Muscle of leg (tissue), 11 donors: ENCODE measurements around the gene F8. TPM values are rescaled to one million over a fixed set of nuclear protein-coding genes. Genes with fewer than 3 reads are reported as not detected.
A peak's percentile ranks its signal among the peaks of the same experiment; 100 is the strongest.

Experiments
- DNase-seq: peaks from one replicate; pipeline ENCODE4 v3.0.0; 2013
- H3K27ac ChIP-seq: one replicate; pipeline ENCODE4 v1.5.1; 2013; ENCODE audit warnings: mild to moderate bottlenecking, low read length, control low read depth
- H3K27me3 ChIP-seq: one replicate; pipeline ENCODE4 v1.6.1; 2013; ENCODE audit warnings: low read length; ENCODE audit not compliant: control insufficient read depth, insufficient read depth
- H3K36me3 ChIP-seq: one replicate; pipeline ENCODE4 v1.6.1; 2013; ENCODE audit warnings: low read length; ENCODE audit not compliant: control insufficient read depth, insufficient read depth
- H3K4me1 ChIP-seq: one replicate; pipeline ENCODE4 v1.6.1; 2013; ENCODE audit warnings: low read length; ENCODE audit not compliant: control insufficient read depth, insufficient read depth
- H3K4me3 ChIP-seq: one replicate; pipeline ENCODE4 v1.5.1; 2013; ENCODE audit warnings: low read length, control low read depth
- H3K9me3 ChIP-seq: replicated peaks from 2 replicates; pipeline ENCODE4 v1.6.1; 2013; ENCODE audit warnings: low read depth, low read length; ENCODE audit not compliant: control insufficient read depth
- WGBS: methylation state at CpG from one replicate; pipeline ENCODE4 v1.1.5; 2013; ENCODE audit warnings: missing lambda C conversion rate; ENCODE audit not compliant: insufficient coverage; 5-methylcytosine and 5-hydroxymethylcytosine counted together
- polyA plus RNA-seq, 8 donors: library from polyadenylated mRNA; unstranded; fragments of 120-200 nt; gene quantifications; one replicate each; pipeline versions ENCODE4 v1.2.1 to v1.2.3, GENCODE V29; 2013; ENCODE audit warnings: inconsistent platforms in 1 of 8, low replicate concordance in 1 of 8; ENCODE audit not compliant: insufficient read length in 8 of 8, insufficient read depth in 1 of 8
- total RNA-seq: library from RNA; stranded (reverse); fragments of 120-200 nt; gene quantifications from one replicate; pipeline ENCODE4 v1.2.4, GENCODE V29; 2013

Gene F8
- total and polyA plus RNA-seq, 9 donors = 3.6 to 7.0 (median 5.0) TPM

DNA sequence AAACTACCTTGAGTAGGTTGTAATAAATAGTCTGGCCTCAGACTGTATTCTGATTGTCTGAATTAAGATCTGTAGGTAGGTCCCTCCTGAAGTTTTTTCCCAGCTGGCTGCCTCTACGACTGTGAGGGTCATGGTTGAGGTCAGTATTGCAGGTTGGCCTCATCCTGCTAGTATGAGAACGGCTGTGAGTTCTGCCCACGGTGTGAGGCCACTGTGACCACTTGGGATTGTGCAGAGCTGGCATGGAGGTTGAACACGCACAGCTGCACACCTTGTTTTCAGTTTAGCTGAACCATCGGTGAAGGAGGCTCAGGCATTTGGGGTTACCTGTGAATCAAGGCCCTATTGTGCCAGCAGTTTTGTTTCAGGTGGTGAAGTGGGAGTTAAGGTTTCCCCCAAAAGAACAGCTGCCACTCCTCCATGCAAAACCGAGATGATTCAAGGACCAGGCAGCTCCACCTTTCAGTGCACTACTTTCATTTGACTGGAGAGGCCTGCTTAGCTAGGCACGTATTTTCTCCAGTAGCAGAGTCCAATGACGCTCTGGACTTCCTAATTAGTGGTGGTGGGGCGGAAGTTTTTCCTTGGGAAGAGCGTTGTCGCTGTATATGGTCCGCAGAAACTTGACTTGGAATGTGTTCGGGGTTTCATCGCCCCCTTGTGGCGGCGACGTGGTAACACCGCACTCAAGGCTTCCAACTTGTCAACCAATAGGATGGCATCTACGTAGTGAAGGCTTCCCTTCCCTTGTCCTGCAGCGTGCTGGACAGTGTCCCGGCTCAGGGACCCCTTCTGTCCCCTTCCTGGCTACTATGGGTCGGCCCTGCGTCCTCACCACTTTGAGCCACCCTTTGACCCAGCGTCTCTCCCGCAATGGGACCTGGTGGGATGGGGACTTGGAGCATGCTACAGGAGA, 34.6 kb upstream of the F8 start:
- no peak overlapping the region for H3K4me3 ChIP-seq
- H3K27me3 ChIP-seq = no peaks in the 10 kb centered on the region
- no peak overlapping the region for H3K27ac ChIP-seq
- peak; percentile 77 for DNase-seq
- 28% methylated on average over 21 of the region's 25 CpGs for WGBS
- H3K36me3 ChIP-seq = peaks cover 7% of the 10 kb centered on the region
- H3K4me1 ChIP-seq = peaks cover 9% of the 10 kb centered on the region
- H3K9me3 ChIP-seq = no peaks in the 10 kb centered on the region

DNA sequence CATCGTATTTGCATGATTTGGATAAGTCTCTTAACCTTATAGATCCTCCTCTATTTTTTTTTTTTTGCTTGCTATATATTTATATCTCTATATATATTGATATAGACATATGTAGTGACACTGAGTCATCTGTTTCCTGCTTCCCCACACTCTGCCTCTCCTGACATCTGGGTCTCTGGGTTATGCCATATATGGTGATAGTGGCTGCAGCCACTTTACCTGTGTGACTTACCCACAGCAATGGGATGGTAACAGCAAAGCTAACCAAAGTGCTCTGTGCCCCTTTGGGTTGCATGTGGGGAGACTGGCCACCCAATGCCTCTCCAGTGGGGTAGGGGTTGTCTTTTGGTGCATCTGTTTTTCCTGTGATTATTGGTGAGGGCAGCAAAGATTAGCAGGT, 33.9 kb upstream of the F8 start:
- Histone ChIP-seq H3K27ac (no peak overlapping the region), H3K36me3 (peaks cover 8% of the 10 kb centered on the region)
- no CpG with 5 or more reads among the region's 1 CpG for WGBS

DNA sequence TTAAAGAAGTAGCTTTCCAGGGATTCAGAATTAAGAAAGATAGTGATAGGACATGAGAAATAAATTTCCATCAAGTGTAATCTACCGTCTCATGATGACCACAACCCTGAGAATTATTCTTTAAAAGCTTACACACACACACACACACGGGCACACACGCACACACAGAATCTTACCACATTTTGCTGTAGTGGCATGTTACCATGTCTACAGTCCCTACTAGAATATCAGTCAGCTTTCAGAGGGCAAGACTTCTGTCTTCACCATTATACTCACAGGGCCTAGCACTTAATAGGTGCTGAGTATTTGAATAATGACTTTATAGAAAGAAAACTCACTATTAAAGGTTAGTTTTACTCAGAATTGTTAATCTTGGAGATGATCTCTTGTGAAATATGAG, 33.0 kb upstream of the F8 start:
- Histone ChIP-seq H3K27ac (no peak overlapping the region), H3K9me3 (no peaks in the 10 kb centered on the region), H3K4me1 (peaks cover 9% of the 10 kb centered on the region), H3K4me3 (no peak overlapping the region), H3K27me3 (no peaks in the 10 kb centered on the region), H3K36me3 (peaks cover 6% of the 10 kb centered on the region)
- DNase-seq = no peak
- WGBS = 86% methylated on average over 3 of the region's 3 CpGs

More for the DNA sequence above, 33.9 kb upstream of the F8 start:
- Histone ChIP-seq H3K4me1 (peaks cover 9% of the 10 kb centered on the region), H3K9me3 (no peaks in the 10 kb centered on the region), H3K4me3 (no peak overlapping the region), H3K27me3 (no peaks in the 10 kb centered on the region)
- DNase-seq = no peak

DNA sequence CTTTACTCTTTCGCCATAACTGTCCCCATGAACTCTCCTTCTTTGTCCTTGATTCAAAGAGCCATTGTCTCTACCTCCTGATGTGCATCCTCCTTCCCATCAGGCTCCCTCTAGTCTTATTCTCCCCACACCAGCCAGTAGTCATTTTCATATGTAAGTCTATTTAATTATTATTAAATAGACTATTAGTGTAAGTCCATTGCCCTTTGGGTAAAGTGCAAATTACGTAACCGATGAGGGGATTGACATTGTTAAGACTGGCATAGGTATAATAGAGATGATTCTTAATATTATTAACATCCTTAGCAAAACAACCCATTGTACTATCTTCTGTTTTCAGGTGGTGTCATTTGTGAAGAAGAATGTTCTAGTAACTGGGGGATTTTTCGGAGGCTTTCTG, 31.7 kb upstream of the F8 start:
- DNase-seq = no peak
- H3K4me1 ChIP-seq = peaks cover 9% of the 10 kb centered on the region
- H3K27ac ChIP-seq = no peak overlapping the region
- H3K27me3 ChIP-seq = no peaks in the 10 kb centered on the region
- WGBS = 50% methylated on average over 1 of the region's 4 CpGs
- H3K4me3 ChIP-seq = no peak overlapping the region
- H3K9me3 ChIP-seq = no peaks in the 10 kb centered on the region
- peaks cover 6% of the 10 kb centered on the region for H3K36me3 ChIP-seq

DNA sequence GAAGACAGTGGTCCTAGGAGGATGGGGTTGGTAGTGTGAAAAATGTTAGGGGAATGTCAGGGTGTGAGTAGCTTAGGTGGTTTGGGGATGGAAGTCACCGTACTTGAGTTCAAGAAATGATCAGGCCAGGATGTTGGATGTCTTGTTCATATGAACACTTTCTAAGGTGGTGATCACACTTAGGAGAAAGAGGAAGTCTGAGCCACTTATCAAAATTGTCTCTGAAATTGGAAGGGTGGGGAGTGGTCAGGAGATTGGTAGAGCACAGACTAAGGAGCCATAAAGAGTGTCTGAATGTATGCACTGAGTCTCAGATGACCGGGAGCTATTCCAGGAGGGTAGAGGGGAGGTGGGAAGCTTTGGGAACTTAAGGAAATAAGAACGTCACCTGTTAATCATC, 31.1 kb upstream of the F8 start:
- no peak overlapping the region for H3K4me3 ChIP-seq
- H3K9me3 ChIP-seq = no peaks in the 10 kb centered on the region
- peaks cover 6% of the 10 kb centered on the region for H3K36me3 ChIP-seq
- WGBS = 65% methylated on average over 3 of the region's 3 CpGs
- H3K4me1 ChIP-seq = peaks cover 9% of the 10 kb centered on the region
- DNase-seq = no peak
- no peaks in the 10 kb centered on the region for H3K27me3 ChIP-seq
- no peak overlapping the region for H3K27ac ChIP-seq

DNA sequence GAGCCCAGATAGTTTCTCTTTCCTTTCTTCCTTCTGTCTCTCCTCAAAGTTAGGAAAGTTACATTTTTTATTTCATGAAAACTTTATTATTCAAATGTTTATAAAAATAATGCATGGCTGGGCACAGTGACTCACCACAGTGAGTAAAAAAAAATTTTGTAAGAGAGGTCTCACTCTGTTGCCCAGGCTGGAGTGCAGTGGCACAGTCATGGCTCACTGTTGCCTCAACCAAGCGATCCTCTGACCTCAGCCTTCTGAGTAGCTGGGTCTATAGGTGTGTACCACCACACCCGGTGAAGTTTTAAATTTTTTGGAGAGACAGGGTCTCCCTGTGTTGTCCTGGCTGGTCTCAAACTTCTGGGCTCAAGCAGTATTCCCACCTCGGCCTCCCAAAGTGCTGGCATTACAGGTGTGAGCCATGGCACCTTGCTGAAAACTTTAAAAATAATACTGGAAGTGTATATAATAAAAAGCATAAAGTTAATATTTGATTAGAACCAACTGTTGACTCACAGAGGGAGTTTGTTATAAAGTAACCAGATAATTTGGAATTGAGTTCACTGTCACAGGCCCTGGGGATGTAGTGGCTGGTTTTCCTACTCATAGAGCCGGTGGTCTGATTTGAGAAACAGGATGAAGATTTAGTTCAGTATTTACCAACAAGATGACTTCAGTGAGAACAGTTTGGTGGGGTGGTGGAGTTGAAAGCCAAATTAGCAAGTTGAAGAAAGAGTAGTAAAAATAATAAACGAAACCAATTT, 30.4 kb upstream of the F8 start:
- Histone ChIP-seq H3K4me1 (peaks cover 9% of the 10 kb centered on the region), H3K36me3 (peaks cover 9% of the 10 kb centered on the region), H3K27me3 (no peaks in the 10 kb centered on the region), H3K27ac (no peak overlapping the region), H3K9me3 (no peaks in the 10 kb centered on the region), H3K4me3 (no peak overlapping the region)
- WGBS = 88% methylated on average over 2 of the region's 5 CpGs
- no peak for DNase-seq

DNA sequence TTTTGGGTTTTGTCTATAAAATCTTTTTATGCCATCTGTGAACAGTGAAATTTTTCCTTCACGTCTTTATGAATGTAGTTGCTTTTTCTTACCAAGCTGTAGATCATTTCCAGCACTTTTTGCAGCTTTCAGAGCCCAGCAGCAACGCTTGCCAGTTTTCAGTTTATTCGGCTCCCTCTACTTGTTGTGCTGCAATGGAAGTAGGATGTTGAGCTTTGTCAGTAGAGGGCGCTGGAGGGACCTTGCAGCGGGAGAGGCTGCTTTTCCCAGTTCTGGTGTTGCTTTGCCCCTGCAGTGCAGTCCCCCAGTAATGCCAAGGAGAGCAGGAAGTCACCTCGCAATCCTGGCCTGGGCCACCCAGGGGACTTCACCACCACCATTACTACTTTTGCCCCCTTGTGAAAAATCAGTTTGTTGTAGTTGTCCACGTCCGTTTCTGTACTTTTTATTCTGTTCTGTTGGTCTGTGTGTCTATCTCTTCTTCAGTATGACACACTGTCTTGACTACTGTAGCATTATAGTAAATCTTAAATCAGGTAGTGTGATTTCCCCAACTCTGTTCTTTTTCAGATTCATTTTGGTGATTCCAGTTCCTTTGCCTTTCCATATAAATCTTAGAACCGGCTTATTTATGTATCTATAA, 26.6 kb upstream of the F8 start:
- H3K4me1 ChIP-seq = no peaks in the 10 kb centered on the region
- peak; percentile 47 for DNase-seq
- WGBS = 11% methylated on average over 4 of the region's 9 CpGs
- no peak overlapping the region for H3K27ac ChIP-seq
- H3K27me3 ChIP-seq = no peaks in the 10 kb centered on the region
- no peaks in the 10 kb centered on the region for H3K9me3 ChIP-seq
- H3K4me3 ChIP-seq = no peak overlapping the region
- H3K36me3 ChIP-seq = peaks cover 21% of the 10 kb centered on the region

DNA sequence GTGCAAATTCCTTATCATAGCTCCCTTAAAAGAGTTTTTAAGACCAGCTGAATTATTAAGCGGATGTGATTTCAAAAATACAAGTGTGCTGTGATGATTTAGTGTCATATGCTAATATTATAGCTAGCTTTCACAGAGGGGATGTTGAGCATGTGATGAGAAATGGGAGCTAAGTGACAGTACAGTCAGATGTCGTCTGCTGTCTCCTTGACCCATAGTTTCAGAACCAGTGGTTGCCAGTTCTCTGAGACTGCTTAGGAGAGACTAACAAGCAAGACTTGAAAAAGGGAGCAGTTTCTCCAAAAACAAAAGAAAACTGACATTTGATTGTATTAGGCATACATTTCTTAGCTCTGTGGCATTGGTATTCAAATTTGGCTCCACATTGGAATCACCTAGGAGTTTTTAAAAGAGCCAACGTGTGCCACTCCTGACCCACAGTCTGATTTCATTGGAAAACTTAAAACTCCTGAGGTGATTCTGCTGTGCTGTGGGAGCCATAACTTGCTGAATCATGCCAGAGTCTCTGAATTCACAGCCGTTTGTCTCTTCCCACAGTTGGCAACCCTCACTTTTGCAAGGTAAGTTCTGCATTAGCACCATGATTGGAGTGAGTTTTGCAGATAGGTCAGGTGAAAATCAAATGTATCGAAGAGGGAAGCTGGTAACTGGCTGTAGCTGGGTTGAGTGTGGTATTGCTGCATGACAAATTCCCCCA, 24.4 kb upstream of the F8 start:
- no peak overlapping the region for H3K27ac ChIP-seq
- no peaks in the 10 kb centered on the region for H3K9me3 ChIP-seq
- 13% methylated on average over 2 of the region's 5 CpGs for WGBS
- H3K4me1 ChIP-seq = no peaks in the 10 kb centered on the region
- H3K4me3 ChIP-seq = no peak overlapping the region
- DNase-seq = no peak
- H3K27me3 ChIP-seq = no peaks in the 10 kb centered on the region
- H3K36me3 ChIP-seq = peaks cover 16% of the 10 kb centered on the region

DNA sequence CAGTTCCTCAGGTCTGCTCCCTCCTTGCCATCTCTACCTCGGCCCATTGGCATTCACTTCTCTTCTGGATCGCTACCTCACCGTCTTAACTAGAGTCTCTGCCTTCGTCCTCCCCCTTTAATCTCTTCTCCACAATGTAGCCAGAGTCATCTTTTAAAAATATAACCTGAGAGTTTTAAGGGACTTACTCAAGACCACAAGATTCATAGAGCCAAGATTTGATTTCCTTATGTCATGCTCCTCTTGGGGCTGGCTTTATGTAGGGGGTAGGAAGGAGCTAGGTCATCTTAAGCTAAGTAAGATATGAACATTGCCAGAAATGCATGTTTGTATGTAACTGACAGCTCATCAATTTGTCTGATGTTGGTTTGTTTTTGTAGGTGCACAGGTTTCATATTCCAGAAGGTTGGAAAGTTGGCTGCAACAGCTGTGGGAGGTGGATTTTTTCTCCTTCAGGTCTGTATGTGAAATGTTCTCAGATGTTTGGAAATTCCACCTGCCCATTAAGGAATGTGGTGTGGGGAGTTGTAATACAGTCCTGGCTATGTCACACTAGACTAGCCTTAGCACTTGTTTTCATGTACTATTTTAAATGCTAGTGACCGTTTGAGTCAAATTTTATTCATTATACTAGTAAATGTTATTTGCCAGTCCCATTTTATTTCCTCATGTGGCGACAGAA, 23.7 kb upstream of the F8 start:
- Histone ChIP-seq H3K36me3 (peaks cover 16% of the 10 kb centered on the region), H3K4me1 (no peaks in the 10 kb centered on the region), H3K27ac (no peak overlapping the region), H3K9me3 (no peaks in the 10 kb centered on the region), H3K27me3 (no peaks in the 10 kb centered on the region), H3K4me3 (no peak overlapping the region)
- DNase-seq = no peak
- 39% methylated on average over 4 of the region's 6 CpGs for WGBS
